Esophagus squamous epithelium (tissue), 5 donors: ENCODE data around the gene POU3F3. TPM values are rescaled to one million over a fixed set of nuclear protein-coding genes. Genes with fewer than 3 reads are reported as not detected.

Source experiments
- DNase-seq: peaks from one replicate; lab custom pipeline; 2025; lab: John Stamatoyannopoulos, UW
- H3K27ac ChIP-seq, 4 donors: fragments of 200-600 bp; sonication (generic); one replicate each; pipeline ENCODE4 v1.5.1; 2016 to 2019; ENCODE audit warnings: mild to moderate bottlenecking in 1 of 4
- H3K27me3 ChIP-seq, 4 donors: fragments of 200-600 bp; sonication (generic); 1 replicate in 3 of 4; 2 replicates in 1 of 4; pipeline versions ENCODE4 v1.5.1 to v1.6.0; 2017 to 2021; ENCODE audit warnings: antibody characterized with exemption in 1 of 4
- H3K36me3 ChIP-seq, 3 donors: fragments of 200-600 bp; sonication (generic); one replicate each; pipeline ENCODE4 v1.5.1; 2016 to 2019
- H3K4me1 ChIP-seq, 3 donors: fragments of 200-600 bp; sonication (generic); one replicate each; pipeline ENCODE4 v1.5.1; 2017 to 2019
- H3K4me3 ChIP-seq, 4 donors: fragments of 200-600 bp; sonication (generic); 1 replicate in 3 of 4; 2 replicates in 1 of 4; pipeline ENCODE4 v1.5.1; 2016 to 2019; ENCODE audit warnings: mild to moderate bottlenecking in 2 of 4, moderate library complexity in 1 of 4
- H3K9me3 ChIP-seq, 3 donors: fragments of 200-600 bp; sonication (generic); one replicate each; pipeline ENCODE4 v1.5.1; 2016 to 2019
- CTCF ChIP-seq, 6 experiments: fragments of 450-650 bp in 4 of 6; fragments of 200-600 bp in 2 of 6; sonication (generic) in 2 of 6; IDR thresholded peaks; one replicate each; pipeline ENCODE4 v1.5.1; 2016 to 2019; ENCODE audit warnings: antibody characterized with exemption in 6 of 6, mild to moderate bottlenecking in 4 of 6, moderate library complexity in 4 of 6
- POLR2A ChIP-seq, 4 donors: fragments of 450-650 bp; IDR thresholded peaks; one replicate each; pipeline ENCODE4 v1.6.1; 2017; ENCODE audit warnings: antibody characterized with exemption in 4 of 4, mild to moderate bottlenecking in 4 of 4, moderate library complexity in 3 of 4
- WGBS, 2 donors: methylation state at CpG; one replicate each; pipeline ENCODE4 v1.1.5; 2018; 5-methylcytosine and 5-hydroxymethylcytosine counted together
- intact Hi-C: fragments of 100-400 bp; cut with DNase I; formaldehyde crosslinking; loops from one replicate; pipeline ENCODE4 v1.15.0; 2022
- total RNA-seq, 4 donors: library from RNA; depleted of rRNA; stranded (reverse); fragments of >200 nt; gene quantifications; one replicate each; pipeline ENCODE4 v1.1.0, GENCODE V29; 2016
- donor health status: DM: yes; HTN: yes; CAD: no.

Gene POU3F3
- total RNA-seq, 4 donors from 2014 or later = 0.09 TPM; not detected in 3

- TF ChIP-seq CTCF (IDR thresholded peaks at IDR 0.05) (no peak), POLR2A (IDR thresholded peaks at IDR 0.05) (no peak)
- no peaks in the 10 kb centered on the region for H3K9me3 ChIP-seq
- no peak overlapping the region for H3K27ac ChIP-seq
- no peak overlapping the region for H3K4me3 ChIP-seq
- no peaks in the 10 kb centered on the region for H3K36me3 ChIP-seq
- H3K27me3 ChIP-seq = peaks cover 38 to 99% (median 52%) of the 10 kb centered on the region in 4 donors
- WGBS, 2 donors = 6 to 17% methylated on average over 9 of the region's 9 CpGs
- DNase-seq = no peak
- intact Hi-C loops = no loop called here
- H3K4me1 ChIP-seq = peaks cover 17 to 45% (median 19%) of the 10 kb centered on the region in 3 donors
Measured at GRCh38 chr2:104850361-104851290, 3.3 kb upstream of the POU3F3 start.

DNA sequence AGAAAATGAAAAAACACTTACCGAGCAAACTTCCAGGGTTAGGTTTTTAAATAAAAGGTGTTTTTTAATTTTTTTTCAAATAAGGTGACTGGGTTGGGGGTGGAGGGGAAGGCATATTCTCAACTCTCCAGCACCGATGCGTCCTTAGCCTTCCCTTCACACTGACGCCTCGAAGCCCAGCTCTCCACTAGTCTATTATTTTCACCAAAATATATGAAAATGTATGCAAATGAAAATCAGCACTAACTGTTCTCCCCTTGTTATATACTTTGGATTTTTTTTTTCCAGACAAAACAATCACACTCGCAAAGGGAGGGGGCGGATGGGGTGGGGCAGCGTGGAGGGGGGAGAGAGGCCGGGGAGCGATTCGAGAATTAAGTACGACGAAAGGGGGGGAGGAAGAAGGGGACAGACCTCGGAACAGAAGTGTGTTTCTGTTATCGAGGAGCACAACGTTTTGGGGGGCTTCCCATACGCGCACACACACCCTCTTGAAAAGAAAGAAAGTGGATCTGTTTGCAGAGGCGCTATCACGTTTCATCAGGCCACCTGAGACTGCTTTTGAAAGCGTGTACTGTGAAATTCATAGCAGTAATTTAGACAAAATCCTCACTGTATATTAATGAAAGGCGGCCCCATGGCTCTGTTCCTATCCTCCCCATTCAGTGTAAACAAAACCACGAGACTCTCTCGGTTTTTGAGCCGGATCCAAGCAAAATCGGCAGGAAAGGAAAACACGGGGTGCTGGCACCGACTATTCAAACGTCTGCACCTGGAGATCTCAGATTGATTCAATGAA is 2.4 kb upstream of the POU3F3 start:
- Histone ChIP-seq H3K4me3 (peak overlapping the region in 2 of 4 donors; percentile 43 to 66), H3K27me3 (peaks cover 38 to 99% (median 49%) of the 10 kb centered on the region in 4 donors), H3K27ac (no peak overlapping the region), H3K9me3 (no peaks in the 10 kb centered on the region), H3K36me3 (no peaks in the 10 kb centered on the region), H3K4me1 (peaks cover 21 to 48% (median 21%) of the 10 kb centered on the region in 3 donors)
- no peak for TF ChIP-seq CTCF (IDR thresholded peaks at IDR 0.05)
- no peak for TF ChIP-seq POLR2A (IDR thresholded peaks at IDR 0.05)
- 4 to 5% methylated on average over 28 to 29 of the region's 29 CpGs for WGBS, 2 donors
- no peak for DNase-seq
- intact Hi-C loops = no loop called here

GRCh38 chr2:104852090-104852666 is 1.7 kb upstream of the POU3F3 start:
- DNase-seq = no peak
- H3K4me3 ChIP-seq = peak overlapping the region; percentile 8 to 66 (median 36)
- peaks cover 24 to 55% (median 24%) of the 10 kb centered on the region in 3 donors for H3K4me1 ChIP-seq
- H3K27ac ChIP-seq = no peak overlapping the region
- no peaks in the 10 kb centered on the region for H3K9me3 ChIP-seq
- no peaks in the 10 kb centered on the region for H3K36me3 ChIP-seq
- TF ChIP-seq POLR2A (IDR thresholded peaks at IDR 0.05) (no peak), CTCF (IDR thresholded peaks at IDR 0.05) (no peak)
- intact Hi-C loops = no loop called here
- 3 to 4% methylated on average over 16 to 36 of the region's 39 CpGs for WGBS, 2 donors
- H3K27me3 ChIP-seq = peaks cover 41 to 99% (median 50%) of the 10 kb centered on the region in 4 donors

GRCh38 chr2:104854498-104855220 is 744 bp downstream of the POU3F3 start:
- intact Hi-C loops = no loop called here
- Histone ChIP-seq H3K9me3 (no peaks in the 10 kb centered on the region), H3K4me1 (peaks cover 24 to 59% (median 30%) of the 10 kb centered on the region in 3 donors), H3K4me3 (peak overlapping the region in 2 of 4 donors; percentile 19 to 48), H3K36me3 (no peaks in the 10 kb centered on the region), H3K27me3 (peaks cover 44 to 99% (median 63%) of the 10 kb centered on the region in 4 donors), H3K27ac (no peak overlapping the region)
- DNase-seq = no peak
- 19 to 22% methylated on average over 16 to 26 of the region's 48 CpGs for WGBS, 2 donors
- no peak for TF ChIP-seq POLR2A (IDR thresholded peaks at IDR 0.05)
- TF ChIP-seq CTCF (IDR thresholded peaks at IDR 0.05) = no peak
